HG03354 (cell line): Measurements from ENCODE around the gene MYO10.

Experiments
- ATAC-seq: cut with Tn5 transposase; IDR thresholded peaks from one replicate; pipeline ENCODE4 v1.9.1; 2021; ENCODE audit warnings: mild to moderate bottlenecking; ENCODE audit not compliant: unreplicated experiment, poor library complexity, severe bottlenecking

MYO10 gene

GRCh38 chr5:16616536-16617273 is 319.4 kb downstream of the MYO10 start, which contains the start of gene RETREG1:
Gene RETREG1 (minus strand): TSS chr5:16616997. CDS start chr5:16616971, 26 bp downstream.
- peak; percentile 64 for ATAC-seq

DNA sequence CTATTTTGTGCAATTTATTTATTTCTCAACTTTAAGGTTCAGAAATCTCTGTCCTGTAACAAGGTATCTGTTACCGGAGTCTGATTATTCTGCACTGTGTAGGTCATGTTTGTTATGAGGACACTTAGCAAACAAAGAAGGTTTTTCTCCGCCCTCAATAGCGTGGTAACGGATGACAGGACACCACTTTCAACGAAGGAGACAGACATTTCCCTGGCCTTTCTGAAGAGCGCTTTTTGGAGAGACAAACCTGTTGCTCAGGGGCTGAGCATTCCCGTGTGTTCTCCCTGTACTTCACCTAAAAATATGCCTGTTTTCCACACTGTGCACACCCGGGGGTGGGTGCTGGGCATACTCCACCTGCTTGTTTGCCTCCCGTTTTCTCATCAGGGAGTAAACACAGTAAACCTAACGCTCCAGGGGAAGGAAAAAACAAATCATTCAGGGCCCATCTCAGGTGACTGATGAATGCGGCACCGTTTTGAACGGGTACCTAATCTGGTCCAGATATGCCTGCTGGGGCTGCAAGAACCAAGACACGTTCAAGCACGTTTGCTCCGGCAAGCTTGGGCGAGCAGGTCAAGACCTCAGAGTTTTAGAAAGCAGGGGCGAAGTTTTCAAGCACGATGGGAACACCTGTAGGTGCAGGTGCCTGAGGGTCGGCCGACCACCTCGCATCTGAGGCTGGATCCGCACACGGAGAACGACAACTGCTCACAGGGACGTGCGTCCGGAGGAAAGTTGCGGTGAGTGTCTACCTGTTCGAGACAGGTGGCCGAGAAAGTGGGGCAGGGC is 320.1 kb downstream of the MYO10 start:
- ATAC-seq: peak; percentile 3

- ATAC-seq: no peak
Measured at GRCh38 chr5:16612007-16612406, 324.1 kb downstream of the MYO10 start.
